ENCODE results near the gene SH3BP5L. TPM values are rescaled to one million over a fixed set of nuclear protein-coding genes. Genes with fewer than 3 reads are reported as not detected.

SH3BP5L gene
- total and polyA plus RNA-seq, 2 of the 13 experiments (the other 11 are each of a cell fraction or from before 2014, with no cell fraction given), result 10.3 to 14.9 TPM

- TF ChIP-seq, protein P1, sequence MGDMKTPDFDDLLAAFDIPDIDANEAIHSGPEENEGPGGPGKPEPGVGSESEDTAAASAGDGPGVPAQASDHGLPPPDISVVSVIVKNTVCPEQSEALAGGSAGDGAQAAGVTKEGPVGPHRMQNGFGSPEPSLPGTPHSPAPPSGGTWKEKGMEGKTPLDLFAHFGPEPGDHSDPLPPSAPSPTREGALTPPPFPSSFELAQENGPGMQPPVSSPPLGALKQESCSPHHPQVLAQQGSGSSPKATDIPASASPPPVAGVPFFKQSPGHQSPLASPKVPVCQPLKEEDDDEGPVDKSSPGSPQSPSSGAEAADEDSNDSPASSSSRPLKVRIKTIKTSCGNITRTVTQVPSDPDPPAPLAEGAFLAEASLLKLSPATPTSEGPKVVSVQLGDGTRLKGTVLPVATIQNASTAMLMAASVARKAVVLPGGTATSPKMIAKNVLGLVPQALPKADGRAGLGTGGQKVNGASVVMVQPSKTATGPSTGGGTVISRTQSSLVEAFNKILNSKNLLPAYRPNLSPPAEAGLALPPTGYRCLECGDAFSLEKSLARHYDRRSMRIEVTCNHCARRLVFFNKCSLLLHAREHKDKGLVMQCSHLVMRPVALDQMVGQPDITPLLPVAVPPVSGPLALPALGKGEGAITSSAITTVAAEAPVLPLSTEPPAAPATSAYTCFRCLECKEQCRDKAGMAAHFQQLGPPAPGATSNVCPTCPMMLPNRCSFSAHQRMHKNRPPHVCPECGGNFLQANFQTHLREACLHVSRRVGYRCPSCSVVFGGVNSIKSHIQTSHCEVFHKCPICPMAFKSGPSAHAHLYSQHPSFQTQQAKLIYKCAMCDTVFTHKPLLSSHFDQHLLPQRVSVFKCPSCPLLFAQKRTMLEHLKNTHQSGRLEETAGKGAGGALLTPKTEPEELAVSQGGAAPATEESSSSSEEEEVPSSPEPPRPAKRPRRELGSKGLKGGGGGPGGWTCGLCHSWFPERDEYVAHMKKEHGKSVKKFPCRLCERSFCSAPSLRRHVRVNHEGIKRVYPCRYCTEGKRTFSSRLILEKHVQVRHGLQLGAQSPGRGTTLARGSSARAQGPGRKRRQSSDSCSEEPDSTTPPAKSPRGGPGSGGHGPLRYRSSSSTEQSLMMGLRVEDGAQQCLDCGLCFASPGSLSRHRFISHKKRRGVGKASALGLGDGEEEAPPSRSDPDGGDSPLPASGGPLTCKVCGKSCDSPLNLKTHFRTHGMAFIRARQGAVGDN (CRISPR knock-in tag; IDR thresholded peaks at IDR 0.05), result peak; percentile 91
- TF ChIP-seq SKI (IDR thresholded peaks at IDR 0.05; ENCODE audit: partially characterized antibody) (peak; percentile 15), ZMYM2 (CRISPR knock-in tag; IDR thresholded peaks at IDR 0.05) (no peak; the same call in 1 of the 2 replicates)
These were observed at the start of gene SH3BP5L (continued) for GRCh38 chr1:248825909-248826760.

GRCh38 chr1:248873993-248874533, 48.3 kb upstream of the SH3BP5L start:
- no peaks in the 10 kb centered on the region for H4K20me1 ChIP-seq (ENCODE audit: insufficient read depth, low read length)
- POLR2A ChIA-PET, result interaction anchor here (1.3 to 3.3 kb wide), 5 partner anchors 10 to 48 kb away, joined by 9 to 44 read pairs (median 20); partner anchors contain the start of genes PGBD2, SH3BP5L, ZNF672 and ZNF692
- H3K4me3 ChIP-seq (replicated peaks in 1 of 3; ENCODE audit: insufficient read depth in 1 of 3, low read depth in 2 of 3, low read length in 3 of 3), result peak overlapping the region; percentile 60 to 87 (median 79)
- in situ Hi-C loops (cut with HindIII; ENCODE audit: extremely low pct_ligation_motif_present, low pct_unique_long_range_greater_than_20kb) (no loop called here), intact Hi-C loops (cut with micrococcal nuclease; ENCODE audit: unreplicated experiment) (loop anchor here (1.0 to 2.0 kb wide), 4 partner anchors 11 to 49 kb away; partner anchors contain the start of genes PGBD2, SH3BP5L and ZNF692)
- no peaks in the 10 kb centered on the region for H3K79me2 ChIP-seq (ENCODE audit: insufficient read depth, low read length)
- H3K36me3 ChIP-seq (replicated peaks in 1 of 2; ENCODE audit: control insufficient read depth in 1 of 2, insufficient read depth in 2 of 2, low read length in 2 of 2), result no peaks in the 10 kb centered on the region
- FAIRE-seq (peak; percentile 56), DNase-seq (ENCODE audit: low spot score) (peak; percentile 89), ATAC-seq (peak; percentile 57)
- H3K4me2 ChIP-seq (ENCODE audit: low read depth, low read length), result peak overlapping the region; percentile 96
- under 1% methylated on average over 22 of the region's 23 CpGs for whole genome bisulfite sequencing (ENCODE audit: low lambda C conversion rate)
- H3K9ac ChIP-seq (ENCODE audit: insufficient read depth, low read depth, low read length), result peak overlapping the region; percentile 89
- no peaks in the 10 kb centered on the region for H3K9me3 ChIP-seq (ENCODE audit: low read length)
- H2AFZ ChIP-seq (ENCODE audit: low read length), result no peak overlapping the region
- H3K27me3 ChIP-seq (ENCODE audit: control insufficient read depth in 1 of 2, insufficient read depth in 2 of 2, low read length in 2 of 2), result no peaks in the 10 kb centered on the region; a peak in 1 of 5 replicates
- BruUV-seq (replicated peaks), result no TSS peak
- CTCF ChIA-PET (ENCODE audit: low intra/inter-chr PET ratio, low total read pairs), result interaction anchor here (1.6 kb wide), 1 partner anchor 15 kb away, joined by 3 read pairs; the partner anchor contains the start of gene ZNF692
- H3K27ac ChIP-seq (ENCODE audit: extremely low read length, insufficient read depth, low read length), result peak overlapping the region; percentile 95
- H3K4me1 ChIP-seq (ENCODE audit: insufficient read depth, low read length), result peaks cover 9% of the 10 kb centered on the region
- no peak for TF ChIP-seq ARID2 (CRISPR knock-in tag; IDR thresholded peaks at IDR 0.05; ENCODE audit: borderline replicate concordance)
- no peak for TF ChIP-seq SRSF4 (IDR thresholded peaks at IDR 0.05; ENCODE audit: low read depth, low read length, poor library complexity, severe bottlenecking)
- no peak for TF ChIP-seq HMG20A (CRISPR knock-in tag; IDR thresholded peaks at IDR 0.05; ENCODE audit: borderline replicate concordance)
- no peak for TF ChIP-seq ZNF562 (CRISPR knock-in tag; IDR thresholded peaks at IDR 0.05; ENCODE audit: borderline replicate concordance)
- no peak for TF ChIP-seq ZNF839 (CRISPR knock-in tag; IDR thresholded peaks at IDR 0.05; ENCODE audit: borderline replicate concordance)
- no peak for TF ChIP-seq PHF21A (CRISPR knock-in tag; IDR thresholded peaks at IDR 0.05)
- TF ChIP-seq RNF2 (conservative IDR thresholded peaks at IDR 0.05; ENCODE audit: low read depth), result 0 out of 2 replicates have a peak, but pooled peaks have one; percentile 17
- TF ChIP-seq, protein P2, sequence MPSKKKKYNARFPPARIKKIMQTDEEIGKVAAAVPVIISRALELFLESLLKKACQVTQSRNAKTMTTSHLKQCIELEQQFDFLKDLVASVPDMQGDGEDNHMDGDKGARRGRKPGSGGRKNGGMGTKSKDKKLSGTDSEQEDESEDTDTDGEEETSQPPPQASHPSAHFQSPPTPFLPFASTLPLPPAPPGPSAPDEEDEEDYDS (CRISPR knock-in tag; IDR thresholded peaks at IDR 0.05), result peak; percentile 42; the same call in 1 of the 2 replicates
- TF ChIP-seq NFATC3 (CRISPR knock-in tag; IDR thresholded peaks at IDR 0.05), result no peak
- no peak for TF ChIP-seq MLLT10 (CRISPR knock-in tag; IDR thresholded peaks at IDR 0.05)
